ENCODE measurements around the gene SCIN. TPM values are rescaled to one million over a fixed set of nuclear protein-coding genes. Genes with fewer than 3 reads are reported as not detected.

Gene SCIN
- total and polyA plus RNA-seq, 7 donors, result 0.08 to 0.17 (median 0.13) TPM; not detected in 3

DNA sequence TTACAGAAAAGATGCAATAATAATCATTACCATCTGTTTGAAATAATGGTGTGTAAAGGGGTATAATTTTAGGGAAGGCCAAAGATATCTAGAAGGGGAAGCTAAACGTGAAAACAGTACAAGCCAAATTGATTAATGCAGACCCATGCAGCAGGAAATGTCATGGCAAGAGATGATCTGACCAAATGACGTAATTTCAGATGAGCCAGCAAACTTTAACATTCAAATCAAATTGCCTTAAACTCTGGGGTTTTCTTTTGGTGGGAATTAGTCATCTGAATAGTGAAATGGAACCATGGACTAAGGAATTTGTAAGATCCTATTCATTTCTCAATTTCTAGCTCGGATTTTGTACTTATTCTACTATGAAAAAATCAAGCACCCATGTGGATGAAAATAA, 21.4 kb upstream of the SCIN start:
- H3K9me3 ChIP-seq, result no peaks in the 10 kb centered on the region
- no peak overlapping the region for H3K27ac ChIP-seq
- no peaks in the 10 kb centered on the region for H3K36me3 ChIP-seq (ENCODE audit: insufficient read depth in 1 of 2, low read depth in 1 of 2)
- intact Hi-C loops (cut with DNase I), result no loop called here
- 41 to 61% (median 44%) methylated on average over 3 of the region's 3 CpGs for WGBS, 3 donors
- no peak for DNase-seq
- TF ChIP-seq, protein P1, sequence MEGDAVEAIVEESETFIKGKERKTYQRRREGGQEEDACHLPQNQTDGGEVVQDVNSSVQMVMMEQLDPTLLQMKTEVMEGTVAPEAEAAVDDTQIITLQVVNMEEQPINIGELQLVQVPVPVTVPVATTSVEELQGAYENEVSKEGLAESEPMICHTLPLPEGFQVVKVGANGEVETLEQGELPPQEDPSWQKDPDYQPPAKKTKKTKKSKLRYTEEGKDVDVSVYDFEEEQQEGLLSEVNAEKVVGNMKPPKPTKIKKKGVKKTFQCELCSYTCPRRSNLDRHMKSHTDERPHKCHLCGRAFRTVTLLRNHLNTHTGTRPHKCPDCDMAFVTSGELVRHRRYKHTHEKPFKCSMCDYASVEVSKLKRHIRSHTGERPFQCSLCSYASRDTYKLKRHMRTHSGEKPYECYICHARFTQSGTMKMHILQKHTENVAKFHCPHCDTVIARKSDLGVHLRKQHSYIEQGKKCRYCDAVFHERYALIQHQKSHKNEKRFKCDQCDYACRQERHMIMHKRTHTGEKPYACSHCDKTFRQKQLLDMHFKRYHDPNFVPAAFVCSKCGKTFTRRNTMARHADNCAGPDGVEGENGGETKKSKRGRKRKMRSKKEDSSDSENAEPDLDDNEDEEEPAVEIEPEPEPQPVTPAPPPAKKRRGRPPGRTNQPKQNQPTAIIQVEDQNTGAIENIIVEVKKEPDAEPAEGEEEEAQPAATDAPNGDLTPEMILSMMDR (IDR thresholded peaks at IDR 0.05), result no peak
- H3K4me1 ChIP-seq, result no peaks in the 10 kb centered on the region
- H3K4me3 ChIP-seq, result no peak overlapping the region
- no peaks in the 10 kb centered on the region for H3K27me3 ChIP-seq (ENCODE audit: insufficient read depth in 3 of 3, low read length in 2 of 3)
- no peak for ATAC-seq

- TF ChIP-seq, protein P1 (IDR thresholded peaks at IDR 0.05), result no peak
These were observed 19.6 kb upstream of the SCIN start for GRCh38 chr7:12550956-12551355.

DNA sequence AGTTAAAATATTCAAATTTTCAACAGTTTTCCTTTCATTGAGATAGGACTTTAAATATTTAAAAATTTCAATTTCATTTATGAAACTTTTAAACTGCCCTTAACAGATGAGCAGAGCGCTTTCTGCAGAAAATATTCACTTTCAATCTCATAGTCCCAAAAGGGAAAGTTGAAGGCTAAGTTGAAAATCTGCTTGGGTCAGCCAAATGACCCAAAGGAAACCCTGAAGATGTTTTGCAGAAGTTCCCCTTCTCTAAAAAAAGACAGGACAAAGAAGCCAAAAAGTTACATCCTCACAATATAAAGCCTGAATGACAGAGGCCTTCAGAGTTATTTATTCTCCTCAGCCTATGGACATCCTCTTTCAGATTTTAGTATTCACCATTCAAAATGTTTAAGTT, 17.6 kb upstream of the SCIN start:
- TF ChIP-seq, protein P1 (IDR thresholded peaks at IDR 0.05), result no peak
- intact Hi-C loops (cut with DNase I), result no loop called here
- Histone ChIP-seq H3K27me3 (ENCODE audit: insufficient read depth in 3 of 3, low read length in 2 of 3) (no peaks in the 10 kb centered on the region), H3K4me3 (no peak overlapping the region), H3K4me1 (no peaks in the 10 kb centered on the region), H3K27ac (no peak overlapping the region), H3K9me3 (no peaks in the 10 kb centered on the region), H3K36me3 (ENCODE audit: insufficient read depth in 1 of 2, low read depth in 1 of 2) (no peaks in the 10 kb centered on the region)
- ATAC-seq (no peak), DNase-seq (no peak)
- WGBS, 3 donors, result 77 to 91% (median 89%) methylated on average over 1 of the region's 1 CpG

More at GRCh38 chr7:12550956-12551355, 19.6 kb upstream of the SCIN start:
- intact Hi-C loops (cut with DNase I), result no loop called here
- no peaks in the 10 kb centered on the region for H3K36me3 ChIP-seq (ENCODE audit: insufficient read depth in 1 of 2, low read depth in 1 of 2)
- H3K4me3 ChIP-seq, result no peak overlapping the region
- ATAC-seq, result no peak
- H3K27ac ChIP-seq, result no peak overlapping the region
- WGBS, 3 donors, result 84 to 94% (median 90%) methylated on average over 4 of the region's 4 CpGs
- no peaks in the 10 kb centered on the region for H3K27me3 ChIP-seq (ENCODE audit: insufficient read depth in 3 of 3, low read length in 2 of 3)
- H3K4me1 ChIP-seq, result no peaks in the 10 kb centered on the region
- DNase-seq, result no peak
- no peaks in the 10 kb centered on the region for H3K9me3 ChIP-seq

DNA sequence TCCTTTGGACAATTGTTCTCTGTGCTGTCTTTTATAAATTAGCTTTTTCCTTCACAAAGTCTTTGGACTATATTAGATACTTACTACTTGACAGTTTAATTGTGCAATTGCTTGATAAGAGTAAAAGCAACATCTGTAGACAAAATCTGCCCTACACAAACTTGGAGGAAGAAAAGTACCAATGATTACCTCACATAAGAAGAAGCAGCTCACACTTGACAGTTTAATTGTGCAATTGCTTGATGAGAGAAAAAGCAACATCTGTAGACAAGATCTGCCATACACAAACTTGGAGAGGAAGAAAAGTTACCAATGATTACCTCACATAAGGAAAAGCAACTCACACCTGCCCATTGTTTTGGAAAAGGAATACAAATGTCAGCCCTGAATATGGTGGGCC, 17.1 kb upstream of the SCIN start:
- intact Hi-C loops (cut with DNase I), result no loop called here

GRCh38 chr7:12554351-12554750, 16.2 kb upstream of the SCIN start:
- no peak for ATAC-seq
- Histone ChIP-seq H3K36me3 (ENCODE audit: insufficient read depth in 1 of 2, low read depth in 1 of 2) (no peaks in the 10 kb centered on the region), H3K4me3 (no peak overlapping the region), H3K9me3 (no peaks in the 10 kb centered on the region), H3K27ac (no peak overlapping the region), H3K4me1 (no peaks in the 10 kb centered on the region), H3K27me3 (ENCODE audit: insufficient read depth in 3 of 3, low read length in 2 of 3) (no peaks in the 10 kb centered on the region)
- intact Hi-C loops (cut with DNase I), result no loop called here
- DNase-seq, result no peak
- TF ChIP-seq, protein P1 (IDR thresholded peaks at IDR 0.05), result no peak
- 73 to 81% (median 80%) methylated on average over 2 of the region's 2 CpGs for WGBS, 3 donors

More for the DNA sequence above, 17.1 kb upstream of the SCIN start:
- H3K36me3 ChIP-seq (ENCODE audit: insufficient read depth in 1 of 2, low read depth in 1 of 2), result no peaks in the 10 kb centered on the region
- DNase-seq (no peak), ATAC-seq (no peak)
- H3K9me3 ChIP-seq, result no peaks in the 10 kb centered on the region
- no peaks in the 10 kb centered on the region for H3K4me1 ChIP-seq
- no peak overlapping the region for H3K4me3 ChIP-seq
- no peaks in the 10 kb centered on the region for H3K27me3 ChIP-seq (ENCODE audit: insufficient read depth in 3 of 3, low read length in 2 of 3)
- H3K27ac ChIP-seq, result no peak overlapping the region
- TF ChIP-seq, protein P1 (IDR thresholded peaks at IDR 0.05), result no peak
